DMS 273 (cell line): ENCODE data around the gene RAB11FIP5.

Source experiments
- DNase-seq: peaks from one replicate; lab custom pipeline; 2025; ENCODE audit not compliant: unreplicated experiment; lab: John Stamatoyannopoulos, UW

Gene RAB11FIP5

DNA sequence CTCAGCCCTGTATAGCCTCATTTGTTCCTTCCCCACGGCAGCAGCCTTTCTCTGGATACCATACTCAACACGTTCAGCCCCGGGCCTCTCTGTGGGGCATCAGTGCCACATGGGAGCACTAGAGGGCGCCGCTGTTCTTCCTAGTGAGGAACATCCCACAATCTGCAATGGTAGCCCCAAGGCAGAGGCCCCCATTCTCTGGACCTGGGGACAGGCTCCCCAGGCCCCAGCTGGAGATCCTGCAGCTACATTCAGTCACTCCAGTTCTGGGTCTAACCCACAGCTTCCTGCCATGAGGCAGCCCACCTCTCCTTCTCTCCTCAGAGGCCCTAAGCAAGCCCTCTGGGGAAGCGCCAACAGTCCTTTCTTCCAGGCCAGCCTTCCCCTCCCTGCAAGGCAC lies 27.1 kb downstream of the RAB11FIP5 start:
- DNase-seq: peak; percentile 91

DNA sequence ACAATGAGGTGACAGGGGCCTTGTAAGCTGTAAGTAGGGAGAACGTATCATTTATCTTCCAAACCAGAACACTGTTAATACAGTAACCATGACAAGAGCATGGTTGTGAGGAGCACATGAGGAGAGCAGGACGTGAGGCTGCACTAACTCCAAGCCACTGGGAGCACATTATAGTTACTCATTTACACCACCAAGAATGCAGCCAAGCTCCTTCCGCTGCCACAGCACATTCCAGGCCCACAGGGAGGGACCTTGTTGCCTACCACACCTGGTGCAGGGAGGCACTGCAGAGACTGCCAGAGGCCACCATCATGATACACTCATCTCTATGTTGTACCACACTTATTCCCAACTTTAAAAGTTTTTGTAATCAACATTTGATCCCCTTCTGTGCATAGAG lies 27.8 kb downstream of the RAB11FIP5 start:
- DNase-seq: no peak

DNA sequence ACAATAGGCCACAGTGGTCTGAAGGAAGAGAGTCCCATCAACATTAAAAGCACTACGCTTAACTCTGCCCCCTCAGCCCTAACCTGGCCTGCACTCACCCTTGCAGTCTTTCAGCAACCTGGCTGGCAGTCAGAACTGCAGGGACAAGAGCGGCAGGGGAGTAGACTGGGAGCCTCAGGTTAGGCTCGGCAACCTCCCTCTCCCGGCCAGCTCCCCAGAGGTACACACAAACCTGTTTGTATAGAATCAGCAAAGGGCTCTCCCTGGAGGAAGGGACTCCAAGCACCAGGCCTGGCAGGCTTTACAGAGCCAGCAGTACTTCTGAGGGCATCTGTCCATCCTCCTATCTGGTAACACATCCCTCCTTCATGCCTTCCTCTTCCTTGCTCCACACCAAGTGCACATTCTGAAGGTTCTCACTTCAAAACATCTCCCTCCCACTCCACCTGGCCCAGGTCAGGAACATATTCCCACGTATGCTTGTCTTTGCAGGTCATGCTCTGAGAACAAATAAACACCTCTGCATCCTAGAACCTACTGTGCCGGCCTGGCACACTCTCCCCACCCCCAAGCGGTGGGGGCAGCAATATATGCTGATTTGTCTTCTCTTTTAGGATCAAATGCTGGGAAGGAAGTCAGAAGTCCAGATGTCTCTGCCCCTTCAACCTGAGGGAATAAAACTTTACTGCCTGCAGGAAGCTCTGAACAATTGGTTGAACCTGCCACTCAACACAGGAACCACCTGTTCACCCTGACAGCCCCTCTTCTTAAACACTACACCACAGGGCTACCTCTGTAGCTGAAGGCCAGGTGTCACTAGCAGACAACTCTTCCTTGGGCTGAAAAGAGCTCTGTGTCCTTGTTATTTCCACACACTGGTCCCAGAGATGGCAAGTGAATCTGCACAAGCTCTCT lies 28.6 kb downstream of the RAB11FIP5 start:
- no peak for DNase-seq

DNA sequence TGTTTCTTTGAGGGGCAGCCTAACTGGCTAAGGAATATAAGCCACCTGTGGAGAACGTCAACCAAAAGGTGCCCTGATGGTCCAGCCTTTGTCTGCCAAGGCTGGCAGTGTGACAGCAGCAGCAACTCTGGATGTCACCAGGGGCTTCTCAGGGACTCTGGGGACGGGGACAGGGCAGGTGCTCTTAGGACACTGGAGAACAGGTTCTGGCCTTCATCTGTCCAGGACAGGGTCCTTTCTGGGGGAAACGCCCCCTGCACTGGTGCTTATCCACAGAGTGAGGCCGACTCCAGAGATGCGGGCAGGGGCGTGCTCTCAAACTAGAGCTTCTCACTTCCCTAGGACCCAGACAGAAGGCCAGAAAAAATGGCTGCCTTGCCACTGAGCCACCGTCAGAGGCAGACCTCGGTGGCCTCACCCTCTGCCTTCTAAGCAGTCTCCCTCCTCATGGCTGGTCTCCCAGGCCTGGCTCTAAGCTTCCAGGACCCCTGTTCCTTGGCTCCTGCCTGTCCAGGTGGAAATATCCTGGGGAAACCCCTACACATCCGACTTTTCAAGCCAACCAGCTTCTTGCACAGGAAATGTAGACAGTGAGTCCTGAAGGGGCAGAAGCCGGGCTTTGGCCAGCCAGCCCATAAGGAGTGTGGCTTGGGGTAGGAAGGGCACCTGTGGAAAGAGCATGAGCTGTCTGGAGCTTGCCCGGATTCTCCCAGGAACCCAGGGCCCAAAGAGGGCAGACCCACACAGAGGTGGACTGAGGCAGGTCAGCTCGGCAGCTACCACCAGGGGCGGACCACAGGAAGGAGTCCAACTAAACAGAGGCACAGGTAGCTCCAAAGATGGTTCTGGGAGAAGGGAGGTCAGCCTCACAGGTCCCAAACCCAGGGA lies 30.0 kb downstream of the RAB11FIP5 start:
- DNase-seq: no peak

DNA sequence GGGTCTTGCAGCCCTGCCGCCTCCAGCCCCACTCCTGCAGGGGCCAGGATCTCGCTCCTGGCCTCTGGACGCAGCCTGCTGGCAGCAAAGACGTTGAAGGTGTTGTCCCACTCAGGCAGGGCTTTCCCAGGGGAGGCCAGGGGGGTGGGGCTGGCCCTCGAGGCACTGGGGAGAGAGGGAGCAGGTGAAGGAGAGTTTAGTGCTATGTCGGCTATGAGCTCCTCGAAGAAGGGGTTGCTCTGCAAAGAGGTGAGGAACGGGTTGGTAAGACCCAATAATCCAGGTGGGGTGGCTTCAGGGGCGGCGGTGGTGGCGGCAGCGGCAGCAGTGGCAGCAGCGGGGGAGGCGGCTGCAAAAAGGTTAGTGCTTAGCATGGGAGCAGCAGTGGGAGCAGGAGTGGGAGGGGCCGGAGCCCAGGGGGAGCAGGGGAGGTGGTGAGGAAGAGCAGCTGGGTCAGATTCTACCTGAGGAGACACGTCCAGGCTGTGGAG lies 31.5 kb downstream of the RAB11FIP5 start:
- DNase-seq: no peak

DNA sequence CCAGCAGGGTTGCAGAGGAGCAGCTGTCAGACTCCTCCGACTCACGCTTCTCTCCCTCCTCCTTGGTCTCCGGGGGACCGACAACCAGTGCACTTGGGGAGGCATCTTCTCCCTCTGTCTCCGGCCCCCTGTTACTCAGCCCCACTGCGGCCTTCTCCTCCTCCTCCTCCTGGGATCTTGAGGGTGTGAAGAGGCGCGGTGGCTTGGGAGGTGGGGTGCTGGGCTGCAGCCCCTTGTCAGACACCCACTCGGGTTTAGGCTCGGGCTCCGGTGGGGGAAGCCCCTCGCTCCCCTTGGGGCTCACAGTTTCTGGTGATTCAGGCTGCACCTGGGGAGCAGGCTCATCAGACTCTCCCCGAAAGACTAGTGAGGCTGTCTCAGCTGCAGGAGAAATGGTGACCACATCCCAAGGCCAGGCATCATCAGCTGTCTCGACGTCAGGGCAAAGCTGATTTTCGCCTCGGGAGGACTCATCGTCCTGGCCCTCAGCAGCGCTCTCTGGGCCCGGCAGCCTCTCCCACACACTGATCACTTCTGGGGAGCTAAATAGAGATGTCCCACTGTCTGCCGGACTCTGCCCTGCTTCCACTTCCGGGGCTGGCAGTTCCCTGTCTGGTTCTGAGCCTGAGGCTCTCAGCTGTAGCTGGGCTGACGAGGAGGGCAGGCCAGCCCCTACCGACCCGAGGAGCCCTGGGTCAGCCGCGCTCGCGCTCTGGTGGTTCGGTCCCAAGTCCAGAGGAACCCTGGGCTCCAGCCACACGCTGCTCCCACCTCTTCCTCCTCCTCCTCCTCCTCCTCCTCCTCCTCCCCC lies 32.2 kb downstream of the RAB11FIP5 start:
- no peak for DNase-seq

DNA sequence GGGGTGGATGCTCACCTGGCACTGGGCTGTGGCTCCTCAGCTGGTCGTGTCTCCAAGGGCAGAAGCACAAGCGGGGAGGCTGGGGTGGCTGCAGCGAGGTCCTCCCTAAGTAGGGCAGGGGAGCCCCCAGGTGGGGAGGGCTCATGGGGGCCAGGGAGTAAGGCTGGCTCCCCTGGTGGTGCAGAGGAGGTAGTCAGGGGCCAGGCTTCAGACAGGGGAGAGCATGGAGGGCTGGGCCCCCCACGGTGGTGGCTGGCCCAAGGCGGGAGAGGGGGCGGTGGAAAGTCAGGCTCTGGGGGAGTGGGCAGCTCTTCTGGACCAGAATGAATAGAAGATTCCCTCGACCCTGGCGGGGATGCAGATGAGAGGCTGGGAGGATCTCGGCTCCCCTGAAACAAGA lies 33.1 kb downstream of the RAB11FIP5 start:
- DNase-seq: no peak

DNA sequence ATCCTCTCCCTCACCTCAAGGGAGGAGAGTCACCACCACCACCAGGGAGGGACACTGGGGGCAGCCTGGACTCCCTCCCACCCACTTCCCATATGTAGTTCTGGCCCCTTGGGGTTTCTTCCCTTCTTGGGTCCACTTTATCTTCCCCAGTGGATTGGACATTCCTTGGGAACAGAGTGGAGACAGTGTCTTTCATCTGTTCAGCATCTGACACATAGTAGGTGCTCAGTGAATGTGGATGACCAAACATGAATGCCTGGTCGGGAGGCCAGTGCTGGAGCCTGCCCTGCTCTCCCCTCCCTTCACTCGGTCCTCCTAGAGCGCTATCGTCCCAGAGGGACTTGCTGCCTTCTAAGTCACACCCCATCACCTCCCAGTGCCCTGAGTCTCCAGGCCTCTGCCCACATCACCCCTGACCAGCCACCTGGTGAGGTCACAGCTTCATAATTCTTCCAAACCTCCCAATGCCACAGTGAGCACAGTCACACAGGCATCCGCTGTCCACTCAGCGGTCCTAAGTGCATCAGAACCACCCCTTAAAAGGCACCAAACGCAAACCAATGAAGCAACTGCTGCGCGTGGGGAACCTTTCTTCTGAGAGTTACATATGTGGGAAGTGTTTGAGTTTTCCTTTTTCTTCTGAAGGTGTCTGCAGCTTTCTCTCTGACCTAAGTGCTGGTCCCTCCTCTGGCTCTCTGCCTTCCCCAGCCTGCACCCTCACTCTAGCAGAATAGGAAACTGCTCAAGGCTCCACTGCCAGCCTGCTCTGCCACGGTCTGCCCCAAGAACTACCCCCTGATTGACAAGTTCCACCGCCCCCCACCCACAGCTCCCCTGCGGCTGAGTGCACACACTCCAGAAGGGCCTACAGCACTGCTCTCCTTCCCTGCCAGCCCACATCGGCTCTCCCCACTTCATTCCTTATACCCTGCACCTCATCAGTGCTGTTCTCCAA lies 34.0 kb downstream of the RAB11FIP5 start:
- no peak for DNase-seq

DNA sequence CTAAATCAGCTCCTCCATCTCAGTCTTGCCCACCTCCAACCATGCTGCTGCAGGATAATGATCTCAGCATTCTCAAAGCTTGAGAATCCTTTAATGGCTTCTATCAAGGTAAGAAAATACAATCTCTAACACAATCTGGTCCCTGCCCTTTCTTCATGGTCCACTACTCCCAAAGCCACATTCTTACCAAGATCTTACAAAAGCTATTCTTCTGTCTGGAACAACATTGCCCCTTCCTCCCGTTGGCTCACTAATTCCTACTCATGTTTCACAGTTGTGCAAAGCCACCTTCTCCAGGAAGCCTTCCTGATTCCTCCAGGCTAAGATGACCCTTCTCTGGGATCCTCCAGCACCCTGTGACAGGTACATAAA lies 35.3 kb downstream of the RAB11FIP5 start:
- DNase-seq: no peak

DNA sequence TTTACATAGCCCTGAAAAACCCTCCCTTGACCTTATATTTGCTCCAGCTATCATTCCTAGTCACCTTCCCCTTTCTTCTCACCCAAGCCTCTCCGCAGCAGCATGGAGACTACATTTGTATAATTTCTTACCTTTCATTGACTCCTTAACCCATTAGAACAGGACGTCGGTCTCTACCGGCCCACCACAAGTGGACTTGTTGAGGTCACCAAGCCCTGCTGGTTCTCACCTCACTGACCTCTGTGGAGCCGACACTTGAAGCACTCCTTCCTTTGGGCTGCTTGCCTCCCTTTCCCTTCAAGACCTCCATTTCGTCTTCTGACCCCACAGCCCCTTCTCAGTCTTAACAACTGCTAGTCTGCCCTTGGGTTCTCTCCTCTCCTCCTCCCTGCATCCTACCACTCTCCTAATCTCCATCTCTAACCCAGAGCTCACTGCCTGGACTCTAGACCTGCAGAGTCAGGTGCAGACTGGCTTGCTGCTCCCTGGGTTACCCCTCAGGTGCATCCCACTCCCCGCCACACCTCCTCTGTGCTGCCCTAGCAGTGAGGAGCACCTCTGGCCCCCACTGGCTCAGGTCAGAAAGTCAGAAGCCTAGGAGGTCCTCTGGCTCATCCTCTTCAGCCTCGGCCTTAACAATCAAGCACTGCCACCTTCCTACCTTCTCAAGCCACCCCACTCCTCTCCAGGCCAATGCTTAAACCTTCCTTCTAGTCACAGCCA lies 35.9 kb downstream of the RAB11FIP5 start:
- DNase-seq: no peak

DNA sequence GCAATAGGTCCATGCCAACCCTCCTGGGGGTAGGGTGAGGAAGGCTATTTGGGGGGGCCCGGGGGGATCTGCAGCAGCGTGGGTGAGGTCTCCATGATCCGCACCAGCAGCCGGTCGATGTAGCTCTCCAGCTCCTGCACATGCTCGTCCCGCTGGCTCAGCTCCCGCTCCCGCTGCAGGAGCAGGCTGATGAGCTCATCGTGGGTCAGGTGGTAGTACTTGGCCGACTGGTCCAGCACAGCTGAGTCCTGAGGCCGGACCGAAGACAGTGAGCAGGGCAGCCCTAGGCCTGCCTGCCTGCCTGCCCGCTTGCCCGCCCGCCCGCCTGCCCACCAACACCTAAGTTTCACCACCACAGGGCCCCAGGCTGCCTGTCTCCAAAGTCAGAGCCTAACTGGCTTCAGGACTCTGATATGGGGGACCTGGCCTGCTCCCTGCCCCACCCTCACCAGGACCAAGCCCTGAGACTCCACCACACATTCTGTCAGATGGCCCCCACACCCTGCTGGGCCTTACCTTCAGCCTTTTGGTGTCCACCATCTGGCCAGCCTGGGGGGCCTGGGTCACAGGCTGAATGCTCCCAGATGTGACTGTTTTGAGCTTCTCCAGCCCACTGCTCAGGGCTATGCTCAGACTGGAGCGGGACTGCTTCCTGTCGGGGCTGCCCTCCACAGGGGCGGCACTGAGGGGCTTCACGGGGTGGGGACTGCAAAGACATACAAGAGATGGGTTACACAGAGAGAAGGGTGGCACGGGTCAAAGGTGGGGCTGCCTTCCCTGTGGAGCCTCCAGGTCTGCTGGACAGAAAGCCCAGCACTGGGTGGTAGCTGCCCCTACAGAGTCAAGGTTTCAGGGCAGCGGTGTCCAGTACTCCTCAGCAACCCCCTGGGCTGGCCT lies 37.0 kb downstream of the RAB11FIP5 start:
- no peak for DNase-seq

DNA sequence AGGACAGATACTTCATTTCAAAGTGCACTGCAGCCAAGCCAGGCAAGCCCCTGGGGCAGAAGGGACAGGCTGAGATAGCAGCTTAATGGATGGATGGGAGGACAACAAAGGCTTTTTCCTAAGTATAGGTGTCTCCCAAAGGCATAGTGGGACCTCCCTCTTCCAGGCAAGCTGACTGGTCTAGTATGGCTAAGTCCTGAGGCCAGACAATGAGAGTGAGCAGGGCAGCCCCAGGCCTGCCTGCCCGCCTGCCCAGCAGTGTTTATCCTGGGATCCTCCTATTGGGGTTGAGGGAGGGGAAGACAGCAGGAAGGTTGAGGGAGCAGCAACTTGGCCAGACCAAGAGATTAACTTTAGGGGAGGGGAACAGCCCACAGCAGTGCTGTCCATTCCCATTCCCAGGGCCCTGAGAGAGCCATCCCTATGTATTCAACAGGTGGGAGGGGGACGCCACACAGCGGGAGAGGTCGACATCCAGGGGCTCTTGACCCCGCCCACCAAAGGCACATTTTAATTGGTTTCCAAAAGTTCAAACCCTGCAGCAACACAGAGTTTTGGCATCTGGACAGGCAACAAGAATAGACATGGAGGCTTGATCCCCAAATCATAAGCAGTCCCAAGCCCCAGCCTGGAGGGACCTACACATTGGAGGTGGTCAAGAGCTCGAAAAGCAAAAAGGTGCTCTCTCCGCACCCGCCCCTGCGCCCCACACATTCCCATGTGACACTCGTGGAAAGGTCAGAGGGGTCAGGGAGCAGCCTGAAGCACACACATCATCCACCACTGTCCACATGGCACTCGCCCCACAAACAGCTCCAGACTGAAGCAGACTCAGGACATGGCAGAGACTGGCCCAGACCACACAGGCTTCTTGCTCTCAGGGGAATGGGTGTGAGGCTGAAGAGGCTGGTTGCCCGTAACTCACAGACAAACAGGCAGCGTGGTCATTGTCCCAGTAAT lies 38.4 kb downstream of the RAB11FIP5 start:
- DNase-seq: no peak

DNA sequence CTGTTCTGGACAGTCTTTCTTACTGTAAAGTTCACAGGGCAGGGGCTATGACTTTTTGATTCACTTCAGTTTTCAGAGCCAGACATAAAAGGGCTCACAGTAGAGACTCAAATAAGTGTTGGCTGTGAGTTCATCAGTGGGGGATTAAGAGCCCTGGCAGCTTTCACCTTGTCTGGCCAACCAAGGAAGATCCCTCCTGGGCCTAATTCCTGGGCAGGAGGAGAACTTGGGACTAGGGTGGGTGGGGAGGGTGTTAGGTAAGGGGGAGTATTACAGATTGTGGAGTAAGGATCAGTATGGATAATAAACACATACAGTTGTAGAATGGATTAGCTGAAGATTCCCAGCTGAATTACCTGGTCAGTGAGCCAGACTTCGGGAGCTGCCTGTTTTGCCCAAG lies 40.3 kb downstream of the RAB11FIP5 start:
- no peak for DNase-seq

DNA sequence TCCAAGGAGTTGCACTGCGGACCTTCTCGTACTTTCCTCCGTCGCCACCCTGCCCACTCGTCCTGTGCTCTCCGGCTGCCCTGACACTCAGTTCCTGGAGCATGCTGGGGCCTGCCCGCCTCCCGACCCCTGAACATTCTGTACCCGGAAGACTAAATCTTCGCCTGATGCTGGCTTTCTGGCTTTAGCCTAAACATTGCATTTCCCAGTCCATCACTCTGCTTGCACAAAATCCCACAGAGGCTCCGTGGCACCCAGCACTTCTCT lies 40.7 kb downstream of the RAB11FIP5 start:
- no peak for DNase-seq

DNA sequence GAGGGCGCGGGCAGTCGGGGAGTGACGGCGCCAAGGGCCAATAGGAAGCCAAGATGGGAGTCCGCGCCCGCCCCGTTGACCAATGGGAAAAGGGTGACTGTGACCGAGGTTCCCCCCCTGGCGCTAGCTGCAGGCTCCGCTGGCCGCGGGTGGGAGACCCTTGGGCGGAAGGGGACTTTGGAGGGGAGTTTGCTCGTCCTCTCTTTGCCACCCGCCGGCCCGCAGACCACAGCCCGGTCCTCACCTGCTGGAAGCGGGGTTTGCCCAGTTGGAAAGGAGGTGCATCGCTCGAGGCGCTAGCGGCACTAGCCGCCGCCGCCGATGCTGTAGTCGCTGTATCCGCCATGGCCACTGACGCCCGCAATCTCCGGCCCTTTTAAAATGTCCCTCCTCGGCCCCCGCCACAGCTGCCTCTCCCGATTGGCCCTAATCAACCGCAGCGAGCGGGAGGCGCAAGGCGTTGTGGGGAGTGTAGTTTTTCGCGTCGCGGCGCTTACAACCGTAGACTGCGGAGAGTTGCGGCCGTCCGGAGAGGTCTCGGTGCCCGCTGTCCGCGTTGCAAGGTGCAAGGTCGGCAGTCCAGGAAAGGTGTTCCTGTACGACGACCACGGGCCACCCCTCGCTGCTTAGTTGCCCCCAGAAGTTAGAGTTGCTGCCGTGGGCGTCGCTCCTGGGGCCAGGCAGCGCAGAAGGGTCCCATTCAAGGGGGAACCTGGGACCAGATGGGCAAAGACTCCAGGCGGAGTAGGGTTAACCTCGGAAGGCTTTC lies 41.2 kb downstream of the RAB11FIP5 start, which contains the start of gene SFXN5:
TSS of gene SFXN5 (minus strand) at position 353 of the 769 bp plus-strand sequence. CDS start at position 346, 7 bp downstream.
- DNase-seq: peak; percentile 98

DNA sequence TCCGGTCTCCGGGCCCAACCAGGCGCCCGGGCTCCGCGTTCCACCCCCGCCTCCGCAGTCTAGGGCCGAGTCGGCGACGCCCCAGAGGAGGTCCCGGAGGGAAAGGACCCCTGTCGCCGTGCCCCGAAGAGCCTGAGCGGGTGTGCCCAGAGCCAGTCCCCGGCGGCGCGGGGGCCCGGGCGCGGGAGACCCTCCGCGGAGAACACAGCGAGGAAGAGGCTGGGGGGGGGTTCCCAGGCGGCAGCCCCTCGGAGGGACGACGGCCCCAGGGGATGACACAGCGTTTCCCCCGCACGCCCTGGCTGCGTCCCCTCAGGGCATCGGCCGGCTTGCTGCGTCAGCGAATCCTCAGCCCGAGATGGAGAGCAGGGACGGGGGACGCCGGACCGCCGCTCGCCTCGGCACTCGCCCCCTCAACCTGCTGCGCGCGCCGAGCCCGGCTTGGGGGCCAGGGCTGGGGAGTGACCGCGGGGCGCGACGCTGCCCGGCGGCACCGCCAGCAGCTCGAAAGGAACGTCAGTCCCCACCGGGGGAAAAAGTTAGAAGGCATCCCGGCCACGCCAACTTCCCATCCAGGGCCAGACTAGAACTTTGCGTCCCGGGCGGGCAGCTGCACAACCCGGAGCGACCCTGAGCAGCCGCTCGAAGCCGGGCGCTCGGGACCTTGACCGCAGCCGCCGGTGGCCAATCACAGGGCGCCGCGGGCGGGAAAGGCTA lies 41.9 kb downstream of the RAB11FIP5 start:
- peak; percentile 63 for DNase-seq
